ENCODE data around the gene KRT23. TPM values are rescaled to one million over a fixed set of nuclear protein-coding genes. Genes with fewer than 3 reads are reported as not detected.
"Not testable (repeated sequence)": the region's sequence is repeated elsewhere in the genome, so short reads cannot be mapped to it uniquely, and the experiment has no call there.

KRT23 gene
- total and polyA plus RNA-seq, 10 of the 15 experiments (the other 5 are each of a cell fraction or from before 2014, with no cell fraction given) = not detected

DNA sequence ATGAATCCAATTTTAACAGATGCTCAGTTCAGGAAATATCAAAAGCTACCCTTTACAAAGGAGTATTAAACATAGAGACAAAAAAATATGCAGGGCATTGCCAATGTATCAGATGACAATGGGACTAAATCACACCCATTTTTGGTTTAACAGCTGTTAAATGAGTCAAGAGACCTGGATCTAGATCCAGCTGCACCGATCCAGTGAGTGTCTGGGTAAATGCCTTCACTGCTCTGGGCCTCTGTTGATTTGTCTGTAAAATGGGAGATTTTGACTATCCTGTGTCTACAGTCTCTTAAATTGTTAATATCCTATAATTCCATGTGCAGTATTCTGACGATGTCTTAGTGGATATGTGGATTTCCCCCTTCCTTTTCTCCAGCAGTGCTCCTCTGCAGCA lies 16.4 kb downstream of the KRT23 start (continued):
- TF ChIP-seq, protein P1, sequence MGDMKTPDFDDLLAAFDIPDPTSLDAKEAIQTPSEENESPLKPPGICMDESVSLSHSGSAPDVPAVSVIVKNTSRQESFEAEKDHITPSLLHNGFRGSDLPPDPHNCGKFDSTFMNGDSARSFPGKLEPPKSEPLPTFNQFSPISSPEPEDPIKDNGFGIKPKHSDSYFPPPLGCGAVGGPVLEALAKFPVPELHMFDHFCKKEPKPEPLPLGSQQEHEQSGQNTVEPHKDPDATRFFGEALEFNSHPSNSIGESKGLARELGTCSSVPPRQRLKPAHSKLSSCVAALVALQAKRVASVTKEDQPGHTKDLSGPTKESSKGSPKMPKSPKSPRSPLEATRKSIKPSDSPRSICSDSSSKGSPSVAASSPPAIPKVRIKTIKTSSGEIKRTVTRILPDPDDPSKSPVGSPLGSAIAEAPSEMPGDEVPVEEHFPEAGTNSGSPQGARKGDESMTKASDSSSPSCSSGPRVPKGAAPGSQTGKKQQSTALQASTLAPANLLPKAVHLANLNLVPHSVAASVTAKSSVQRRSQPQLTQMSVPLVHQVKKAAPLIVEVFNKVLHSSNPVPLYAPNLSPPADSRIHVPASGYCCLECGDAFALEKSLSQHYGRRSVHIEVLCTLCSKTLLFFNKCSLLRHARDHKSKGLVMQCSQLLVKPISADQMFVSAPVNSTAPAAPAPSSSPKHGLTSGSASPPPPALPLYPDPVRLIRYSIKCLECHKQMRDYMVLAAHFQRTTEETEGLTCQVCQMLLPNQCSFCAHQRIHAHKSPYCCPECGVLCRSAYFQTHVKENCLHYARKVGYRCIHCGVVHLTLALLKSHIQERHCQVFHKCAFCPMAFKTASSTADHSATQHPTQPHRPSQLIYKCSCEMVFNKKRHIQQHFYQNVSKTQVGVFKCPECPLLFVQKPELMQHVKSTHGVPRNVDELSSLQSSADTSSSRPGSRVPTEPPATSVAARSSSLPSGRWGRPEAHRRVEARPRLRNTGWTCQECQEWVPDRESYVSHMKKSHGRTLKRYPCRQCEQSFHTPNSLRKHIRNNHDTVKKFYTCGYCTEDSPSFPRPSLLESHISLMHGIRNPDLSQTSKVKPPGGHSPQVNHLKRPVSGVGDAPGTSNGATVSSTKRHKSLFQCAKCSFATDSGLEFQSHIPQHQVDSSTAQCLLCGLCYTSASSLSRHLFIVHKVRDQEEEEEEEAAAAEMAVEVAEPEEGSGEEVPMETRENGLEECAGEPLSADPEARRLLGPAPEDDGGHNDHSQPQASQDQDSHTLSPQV (IDR thresholded peaks at IDR 0.05) = no peak
- TF ChIP-seq ZNF274 (IDR thresholded peaks at IDR 0.05; ENCODE audit: insufficient read depth, insufficient read length) = no peak

DNA sequence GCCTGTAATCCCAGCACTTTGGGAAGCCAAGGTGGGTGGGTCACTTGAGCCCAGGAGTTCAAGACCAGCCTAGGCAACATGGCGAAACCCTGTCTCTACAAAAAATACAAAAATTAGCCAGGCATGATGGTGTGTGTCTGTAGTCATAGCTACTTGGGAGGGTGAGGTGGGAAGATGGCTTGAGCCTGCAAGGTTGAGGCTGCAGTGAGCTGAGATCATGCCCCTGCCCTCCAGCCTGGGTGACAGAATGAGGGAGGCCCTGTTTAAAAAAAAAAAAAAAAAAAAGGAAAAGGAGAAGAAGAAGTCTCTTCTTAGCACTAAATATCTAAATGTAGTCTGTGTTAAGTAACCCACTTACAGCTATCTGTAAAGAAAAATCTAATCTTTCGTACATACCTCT lies 20.3 kb downstream of the KRT23 start:
- intact Hi-C loops (cut with micrococcal nuclease; ENCODE audit: unreplicated experiment); H3K9me3 ChIP-seq (replicated peaks; ENCODE audit: control insufficient read depth, insufficient read depth, low read length); BruUV-seq (replicated peaks); in situ Hi-C loops (cut with MboI); H3K4me2 ChIP-seq (ENCODE audit: control insufficient read depth, insufficient read depth); FAIRE-seq; H3K9ac ChIP-seq (ENCODE audit: control insufficient read depth, insufficient read depth, low read length); H3K27me3 ChIP-seq (replicated peaks in 1 of 2; ENCODE audit: control insufficient read depth in 2 of 2, insufficient read depth in 2 of 2, low read length in 1 of 2); H4K20me1 ChIP-seq (ENCODE audit: control insufficient read depth, insufficient read depth); H3K79me2 ChIP-seq (ENCODE audit: control insufficient read depth, insufficient read depth, low read length); ATAC-seq; H2AFZ ChIP-seq (ENCODE audit: control insufficient read depth, low read depth, low read length); H3K27ac ChIP-seq (ENCODE audit: control insufficient read depth, insufficient read depth); DNase-seq (ENCODE audit: low read depth, low spot score); H3K36me3 ChIP-seq (ENCODE audit: control insufficient read depth in 2 of 2, insufficient read depth in 2 of 2, low read length in 1 of 2); H3K4me3 ChIP-seq; RAD21 ChIA-PET (ENCODE audit: unreplicated experiment): not testable (repeated sequence)
- SMC1A ChIA-PET (ENCODE audit: uncharacterized antibody, unreplicated experiment) = interaction anchor here (0.8 kb wide), 2 partner anchors 11 to 746 kb away, joined by 3 read pairs; no protein-coding TSS in a partner anchor
- H3K4me1 ChIP-seq (ENCODE audit: control insufficient read depth, insufficient read depth, low read length) = peaks cover 14% of the 10 kb centered on the region; the same call in 1 of the 2 replicates
- CTCF ChIA-PET = interaction anchor here (0.8 to 1.1 kb wide), 3 partner anchors 16 to 746 kb away, joined by 3 read pairs; no protein-coding TSS in a partner anchor
- 34% methylated on average over 2 of the region's 2 CpGs for WGBS (ENCODE audit: insufficient coverage, insufficient replicate concordance, low lambda C conversion rate, missing lambda C conversion rate)
- POLR2A ChIA-PET = interaction anchor here (0.7 kb wide), 1 partner anchor 1118 kb away, joined by 4 read pairs; no protein-coding TSS in a partner anchor

All from GM12878 (cell line).